HG03045 (cell line): ENCODE results near the gene TTC27.
A peak's percentile ranks its signal among the peaks of the same experiment; 100 is the strongest.

Experiments
- ATAC-seq: cut with Tn5 transposase; IDR thresholded peaks from one replicate; pipeline ENCODE4 v1.9.1; 2021; ENCODE audit warnings: mild to moderate bottlenecking, moderate library complexity; ENCODE audit not compliant: unreplicated experiment

The TTC27 gene

DNA sequence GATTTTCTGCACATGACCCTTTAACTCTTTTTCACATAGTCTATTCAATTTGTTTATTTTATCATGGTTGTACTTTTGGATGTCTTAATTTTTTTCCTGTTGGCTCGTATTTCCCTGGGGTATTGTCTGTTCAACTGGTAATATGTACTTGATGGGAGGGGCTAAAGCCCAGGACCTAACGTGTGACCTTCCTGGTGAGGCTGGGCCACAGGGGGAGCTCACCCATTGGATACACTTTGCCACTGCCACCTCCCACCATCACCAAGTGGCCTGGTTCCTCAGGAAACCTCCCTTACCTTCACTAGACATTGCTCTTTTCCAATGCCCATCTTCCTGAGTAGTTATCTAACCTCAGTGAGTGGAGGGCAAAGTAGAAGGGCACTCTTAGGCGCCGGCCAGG, 175.0 kb downstream of the TTC27 start:
- ATAC-seq = no peak

DNA sequence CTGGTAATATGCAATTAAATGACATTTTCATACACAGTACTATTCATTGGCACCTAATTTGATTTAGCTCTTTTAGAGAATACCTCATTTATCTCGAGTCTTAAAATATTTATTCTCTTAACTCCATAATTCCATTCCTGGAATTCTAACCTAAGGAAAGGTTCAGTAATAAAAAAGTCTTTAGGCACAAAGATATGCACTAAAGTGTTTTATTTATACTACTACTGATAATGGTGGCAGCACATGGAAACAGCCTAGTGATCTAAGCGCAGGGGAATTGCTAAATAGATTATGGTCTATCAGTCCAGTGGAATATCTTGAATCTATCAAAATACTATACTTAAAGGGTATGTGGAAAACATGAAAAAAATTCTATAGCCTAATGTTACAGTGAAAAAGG, 176.4 kb downstream of the TTC27 start:
- no peak for ATAC-seq

DNA sequence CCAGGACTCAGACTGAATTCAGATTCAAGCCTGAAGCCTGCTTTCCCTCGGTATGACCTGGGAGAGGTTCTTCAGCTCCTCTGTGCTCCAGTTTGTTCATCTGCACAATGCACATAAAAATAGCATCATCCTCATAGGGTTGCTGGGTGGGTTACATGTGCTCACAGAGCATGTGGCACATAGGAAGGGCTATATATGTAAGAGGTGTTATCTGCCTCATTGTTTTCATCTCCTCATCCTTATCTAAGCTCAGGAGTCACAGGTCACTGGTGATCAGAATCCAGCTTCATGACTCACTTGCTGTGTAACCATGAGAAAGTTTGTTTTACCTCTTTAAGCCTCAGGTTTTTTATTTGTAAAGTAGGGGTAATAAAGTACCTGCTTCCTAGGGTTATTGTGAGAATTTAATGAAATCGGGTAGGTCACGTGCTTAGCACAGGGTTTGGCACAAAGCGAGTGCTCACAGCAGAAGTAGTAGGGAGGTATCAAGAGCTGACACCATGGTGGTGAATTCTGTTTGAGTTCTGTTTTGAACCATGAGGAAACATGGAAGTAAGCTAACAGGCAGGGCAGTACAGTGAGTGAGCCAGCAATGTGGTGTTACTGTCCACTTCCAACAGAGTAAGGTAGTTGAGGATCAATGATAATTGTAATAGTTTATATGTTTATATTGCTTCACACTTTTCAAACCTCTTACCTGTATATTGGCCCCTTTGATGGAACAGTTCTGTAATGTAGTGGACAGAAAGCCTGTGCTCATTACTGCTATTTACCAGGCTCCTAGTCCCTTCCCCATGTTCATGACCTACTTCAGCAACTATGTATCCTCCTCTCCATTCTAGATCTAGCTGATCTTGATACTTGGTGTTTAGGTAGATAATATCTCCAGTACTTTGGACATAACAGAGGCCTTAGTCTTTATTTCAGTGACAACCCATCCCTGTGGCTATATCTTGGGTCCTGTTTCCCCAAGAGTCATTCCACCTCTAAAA, 177.6 kb downstream of the TTC27 start:
- no peak for ATAC-seq

DNA sequence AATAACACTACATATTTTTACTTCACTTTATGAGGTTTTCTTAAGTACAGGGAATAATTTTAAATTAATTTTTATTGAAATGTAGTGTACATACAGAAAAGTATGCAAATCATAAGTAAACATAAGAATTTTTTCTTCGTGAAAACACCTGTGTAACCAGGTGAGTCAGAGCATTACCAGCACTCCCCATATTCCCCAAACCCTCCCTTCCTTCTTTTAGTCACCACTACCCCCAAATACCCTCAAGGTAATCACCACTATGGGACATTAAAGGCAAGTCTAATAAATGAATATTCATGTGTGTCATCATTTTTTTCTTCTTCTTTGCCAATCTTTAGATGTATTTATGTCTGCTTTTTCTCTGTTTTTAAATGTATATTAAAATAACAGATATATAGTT, 179.0 kb downstream of the TTC27 start:
- no peak for ATAC-seq

DNA sequence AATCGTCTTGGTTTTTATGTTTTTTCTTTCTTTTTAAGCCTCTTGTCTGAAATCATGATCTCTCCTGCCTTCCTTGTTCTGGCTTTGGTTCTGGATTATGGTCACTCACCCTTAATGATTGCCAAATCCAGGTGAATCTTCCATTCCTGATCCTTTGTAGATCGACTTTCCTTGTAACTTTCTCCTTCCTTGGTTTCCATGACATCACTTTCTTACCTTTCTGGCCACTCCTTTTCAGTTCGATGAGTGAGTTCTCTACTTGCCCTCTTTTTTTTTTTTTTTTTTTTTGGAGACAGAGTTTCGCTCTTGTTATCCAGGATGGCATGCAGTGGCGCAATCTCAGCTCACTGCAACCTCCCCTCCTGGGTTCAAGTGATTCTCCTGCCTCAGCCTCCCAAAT, 179.8 kb downstream of the TTC27 start:
- no peak for ATAC-seq

DNA sequence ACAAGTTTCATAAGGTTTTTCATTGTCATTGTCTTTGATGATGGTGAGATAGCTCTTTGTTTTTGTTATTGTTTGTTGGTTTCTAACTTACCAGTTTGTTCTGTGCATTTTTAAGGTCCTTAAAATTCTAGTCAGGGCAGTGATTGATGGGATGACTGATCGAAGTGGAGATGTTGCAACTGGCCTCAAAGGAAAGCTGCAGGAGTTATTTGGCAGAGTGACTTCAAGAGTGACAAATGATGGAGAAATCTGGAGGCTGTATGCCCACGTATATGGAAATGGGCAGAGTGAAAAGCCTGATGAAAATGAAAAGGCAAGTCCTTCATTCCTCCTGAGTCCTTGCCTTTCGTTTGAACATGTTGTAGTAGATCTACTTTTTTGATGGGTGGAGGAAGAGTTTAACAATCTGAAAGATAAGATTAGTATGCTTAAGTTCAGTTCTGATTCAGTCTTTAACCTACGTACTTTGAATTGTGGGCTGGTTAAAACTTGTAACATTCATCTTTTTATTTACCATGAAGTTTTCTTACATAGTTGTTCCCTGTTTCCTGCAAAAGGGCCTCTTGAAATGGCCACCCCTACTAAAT, 183.2 kb downstream of the TTC27 start:
- no peak for ATAC-seq

DNA sequence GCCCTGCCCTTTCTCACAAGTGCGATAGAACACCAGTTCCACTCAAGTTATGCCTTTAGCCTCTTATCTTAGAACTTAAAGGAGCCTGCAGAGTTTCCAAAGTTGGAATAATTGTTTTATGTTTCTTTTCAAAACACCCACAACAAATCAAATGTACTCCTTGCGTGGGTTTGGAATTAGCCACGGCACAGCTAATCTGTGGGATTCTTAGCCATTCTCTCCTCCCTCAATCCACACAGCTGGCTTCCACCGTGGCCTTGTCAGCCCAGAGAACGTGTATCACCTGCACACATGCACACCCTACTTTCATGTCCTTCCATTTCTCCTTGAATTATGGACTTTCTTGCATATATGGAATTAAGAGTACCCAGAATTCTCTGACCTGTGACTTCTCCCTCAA, 183.8 kb downstream of the TTC27 start:
- ATAC-seq = no peak

DNA sequence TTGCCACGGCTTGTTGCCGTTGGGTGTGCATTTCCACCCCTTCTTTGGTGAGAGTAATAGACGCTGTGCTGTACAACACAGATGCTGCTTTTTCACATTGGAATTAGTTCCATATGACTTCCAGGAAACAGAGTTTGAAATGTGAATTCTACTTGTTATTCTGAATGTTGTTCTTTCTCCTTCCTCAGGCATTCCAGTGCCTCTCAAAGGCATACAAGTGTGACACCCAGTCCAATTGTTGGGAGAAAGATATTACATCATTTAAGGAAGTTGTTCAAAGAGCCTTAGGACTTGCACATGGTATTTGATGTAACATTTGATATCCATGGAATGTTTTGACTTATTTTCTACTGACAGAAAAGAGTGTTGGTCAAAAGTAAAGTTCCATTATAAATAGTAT, 184.5 kb downstream of the TTC27 start:
- no peak for ATAC-seq

DNA sequence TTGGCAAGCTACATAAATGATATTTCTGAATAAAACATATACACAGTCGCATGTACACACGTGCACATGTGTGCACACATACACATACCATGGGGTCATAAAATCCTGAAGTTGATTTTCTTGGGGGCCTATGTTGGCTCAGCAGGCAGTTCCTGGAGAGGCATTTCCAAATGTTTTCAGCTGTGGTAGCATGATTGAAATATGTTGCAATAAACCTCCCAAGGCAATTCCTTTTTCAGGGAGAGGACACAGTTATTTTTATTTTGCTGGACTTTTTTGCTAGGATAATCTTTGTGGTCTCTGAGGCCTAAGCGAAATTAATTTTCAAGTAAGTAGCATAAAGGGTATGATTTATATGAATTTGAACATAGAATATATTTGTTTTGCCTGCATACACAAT, 192.2 kb downstream of the TTC27 start:
- ATAC-seq = no peak

DNA sequence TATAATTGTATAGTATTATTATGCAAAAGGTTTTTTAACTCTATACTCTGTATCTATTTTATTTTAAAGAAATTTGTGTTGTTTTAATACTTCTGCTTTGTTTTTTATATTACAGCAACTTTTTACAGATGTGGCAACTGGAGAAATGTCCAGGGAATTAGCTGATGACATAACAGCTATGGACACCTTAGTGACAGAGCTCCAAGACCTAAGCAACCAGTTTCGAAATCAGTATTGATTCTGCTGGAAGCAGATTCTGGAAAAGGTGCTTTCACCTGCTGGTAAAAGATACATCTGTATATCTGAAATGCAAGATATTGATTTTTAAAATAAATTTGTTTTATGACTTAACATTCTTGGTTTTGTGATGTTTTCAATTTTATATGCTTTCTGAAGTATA, 192.9 kb downstream of the TTC27 start:
- no peak for ATAC-seq

DNA sequence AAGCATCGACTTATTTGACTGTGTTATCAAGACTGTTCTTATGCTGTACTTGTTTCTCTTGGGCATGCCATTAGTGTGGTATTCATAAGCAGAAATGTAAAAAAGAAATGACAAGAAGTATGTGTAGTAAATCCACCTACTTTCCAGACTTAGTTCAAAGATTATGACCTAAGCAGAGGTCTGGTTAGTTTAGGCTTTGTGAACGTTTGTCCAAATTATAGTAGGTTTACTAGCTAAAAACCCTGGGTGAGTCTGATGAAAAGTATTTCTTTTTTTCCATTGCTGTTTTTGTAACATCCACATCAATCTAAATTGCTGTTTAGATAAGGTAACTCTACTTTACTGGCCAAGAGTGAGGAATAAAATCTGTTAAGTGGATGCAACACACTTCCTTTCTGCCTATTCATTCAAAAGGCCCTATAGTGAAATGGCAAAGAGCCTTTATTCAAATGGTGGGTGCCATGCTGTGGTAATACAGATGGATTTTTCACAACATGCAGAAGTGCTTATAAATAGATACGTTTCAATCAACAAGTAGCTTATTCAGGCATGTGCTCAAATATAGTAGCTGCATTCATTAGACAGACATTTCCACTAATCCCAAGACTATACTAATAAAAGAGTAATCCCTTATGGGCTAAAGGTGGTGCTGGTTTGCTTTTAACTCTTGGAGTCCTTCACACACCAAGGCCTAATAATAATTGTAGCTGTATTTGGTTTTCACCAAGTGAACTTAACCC, 196.4 kb downstream of the TTC27 start:
- ATAC-seq = no peak

DNA sequence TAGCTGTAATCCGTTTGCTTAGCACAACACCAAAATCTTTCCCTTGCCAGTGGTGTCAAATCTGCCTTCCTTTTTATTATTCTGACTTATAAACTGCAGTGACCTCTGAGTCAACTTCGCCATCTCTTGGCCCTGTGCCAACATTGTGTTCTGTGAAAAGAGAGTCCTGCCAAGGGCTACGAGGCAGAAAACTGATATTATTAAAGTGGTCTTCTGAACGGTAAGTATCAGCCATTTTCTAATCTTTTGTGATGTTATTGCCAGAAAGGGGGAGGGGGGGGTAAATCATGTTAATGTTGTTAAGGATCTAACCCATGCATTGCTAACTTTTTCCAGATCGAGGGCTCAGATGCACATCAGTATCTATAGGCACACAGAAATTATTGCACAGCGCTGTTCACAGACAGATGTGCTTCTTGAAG, 197.5 kb downstream of the TTC27 start:
- ATAC-seq = no peak

DNA sequence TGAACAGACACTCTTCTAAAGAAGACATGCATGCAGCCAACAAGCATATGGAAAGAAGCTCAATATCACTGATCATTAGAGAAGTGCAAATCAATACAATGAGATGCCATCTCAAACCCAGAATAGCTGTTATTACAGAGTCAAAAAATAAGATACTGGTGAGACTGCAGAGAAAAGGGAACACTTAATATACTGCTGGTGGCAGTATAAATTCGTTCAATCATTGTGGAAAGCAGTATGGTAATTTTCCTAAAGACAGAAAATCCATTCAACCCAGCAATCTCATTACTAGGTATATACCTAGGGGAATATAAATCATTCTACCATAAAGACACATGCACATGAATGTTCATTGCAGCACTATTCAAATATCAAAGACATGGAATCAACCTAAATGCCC, 202.3 kb downstream of the TTC27 start:
- ATAC-seq = no peak

DNA sequence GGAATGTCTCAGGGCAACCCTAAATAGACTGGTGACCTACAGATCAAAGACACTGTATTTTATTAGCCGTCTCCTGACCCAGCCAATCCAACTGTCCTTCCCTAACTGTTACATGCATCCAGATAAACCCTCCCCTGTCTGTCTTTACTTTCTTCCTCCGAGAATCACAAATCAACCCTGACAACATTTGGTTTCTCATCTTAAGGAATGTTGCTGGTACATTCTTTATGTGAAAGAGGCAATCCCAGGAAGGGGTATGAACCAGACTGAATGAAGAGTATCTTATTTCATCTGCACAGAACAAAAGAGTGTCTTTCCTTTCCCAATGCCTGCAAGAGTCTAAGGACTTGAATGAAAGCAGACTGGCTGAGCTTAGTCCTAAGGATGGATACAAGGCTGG, 205.0 kb downstream of the TTC27 start:
- no peak for ATAC-seq

DNA sequence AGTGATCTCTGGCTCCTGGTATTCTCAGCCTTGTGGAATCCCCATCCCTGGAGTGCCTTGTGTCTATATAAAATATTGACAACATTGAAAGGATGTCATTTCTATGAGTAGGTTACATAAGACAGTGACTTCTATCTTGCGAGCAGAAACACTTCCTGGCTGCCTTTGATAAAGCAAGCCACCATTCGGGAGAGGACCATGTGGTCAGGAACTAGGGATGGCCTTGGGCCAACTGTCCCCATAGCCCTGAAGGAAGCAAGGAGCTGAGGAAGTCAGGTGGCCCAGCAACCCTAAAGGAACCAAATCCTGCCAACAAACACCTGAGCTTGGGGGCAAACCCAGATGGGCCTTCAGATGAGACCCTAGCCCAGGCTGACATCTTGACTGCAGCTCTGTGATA, 205.9 kb downstream of the TTC27 start:
- ATAC-seq = no peak

DNA sequence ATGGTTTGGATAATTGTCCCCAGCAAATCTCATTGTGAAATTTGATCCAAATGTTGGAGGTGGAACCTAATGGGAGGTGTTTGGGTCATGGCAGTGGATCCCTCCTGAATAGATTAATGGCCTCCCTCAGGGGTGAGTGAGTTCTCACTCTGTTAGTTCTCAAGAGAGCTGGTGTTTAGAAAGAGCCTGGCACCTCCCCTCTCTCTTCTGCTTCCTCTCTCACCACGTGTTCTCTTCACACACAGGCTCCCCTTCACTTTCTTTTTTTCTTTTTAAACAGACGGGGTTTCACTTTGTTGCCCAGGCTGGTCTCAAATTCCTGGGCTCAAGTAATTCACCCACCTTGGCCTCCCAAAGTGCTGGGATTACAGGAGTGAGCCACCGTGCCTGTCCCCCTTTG, 207.3 kb downstream of the TTC27 start:
- ATAC-seq = peak; percentile 60

DNA sequence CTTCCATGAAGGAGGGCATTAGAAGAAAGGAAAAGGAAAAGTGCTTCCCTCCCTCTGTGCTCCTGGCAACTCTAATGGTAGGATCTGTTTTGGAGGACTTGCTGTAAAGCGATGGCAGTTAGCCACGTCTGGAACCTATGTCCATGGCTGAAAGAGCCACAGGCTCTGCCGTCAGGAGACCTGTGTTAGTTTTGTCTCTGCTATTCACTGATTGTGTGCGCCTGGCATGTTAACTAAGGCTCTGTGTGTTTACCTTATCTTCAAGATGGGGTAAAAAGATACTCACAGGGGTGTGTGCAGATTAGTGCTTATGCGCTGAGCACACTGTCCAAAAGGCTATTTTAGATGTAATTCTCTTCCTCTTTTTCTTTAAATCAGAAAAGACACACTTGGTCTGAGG, 209.1 kb downstream of the TTC27 start:
- ATAC-seq = no peak

DNA sequence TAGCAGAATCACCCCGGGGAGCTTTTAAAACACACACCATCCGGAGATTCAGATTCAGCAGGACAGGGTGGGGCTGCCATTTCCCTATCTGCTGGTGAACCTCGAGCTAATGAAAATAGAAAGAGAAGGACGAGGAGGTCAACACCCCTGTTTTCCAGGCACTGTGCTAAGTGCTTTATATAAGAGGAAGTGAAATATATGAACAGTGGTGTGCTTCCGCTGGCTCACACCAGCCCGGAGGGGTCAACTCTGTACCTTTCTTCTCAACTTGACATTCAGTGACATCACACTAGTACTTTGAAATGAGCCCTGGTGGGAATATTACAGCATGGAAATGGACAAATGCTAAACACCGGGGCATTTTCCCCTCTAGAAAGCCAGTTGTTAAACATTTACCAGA, 210.6 kb downstream of the TTC27 start:
- no peak for ATAC-seq

DNA sequence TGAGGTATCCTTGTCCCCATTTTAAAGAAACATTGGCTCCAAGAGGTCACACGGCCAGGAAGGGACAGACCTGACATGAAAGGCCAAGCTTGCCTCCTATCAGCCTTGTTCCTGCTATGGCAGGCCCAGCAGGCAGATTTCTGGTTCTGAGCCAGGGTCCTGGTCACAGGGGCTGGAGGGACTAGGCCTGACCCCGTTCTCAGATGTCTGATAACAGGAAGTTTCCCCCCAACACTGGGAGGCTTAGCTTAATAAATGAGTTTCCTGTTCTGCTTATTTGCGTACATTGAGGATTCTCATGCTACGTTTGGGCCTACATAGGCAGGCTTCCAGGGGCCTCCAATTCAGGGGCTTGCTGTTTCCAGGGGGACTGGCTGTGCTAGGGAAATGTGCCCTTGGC, 211.1 kb downstream of the TTC27 start:
- ATAC-seq = no peak

DNA sequence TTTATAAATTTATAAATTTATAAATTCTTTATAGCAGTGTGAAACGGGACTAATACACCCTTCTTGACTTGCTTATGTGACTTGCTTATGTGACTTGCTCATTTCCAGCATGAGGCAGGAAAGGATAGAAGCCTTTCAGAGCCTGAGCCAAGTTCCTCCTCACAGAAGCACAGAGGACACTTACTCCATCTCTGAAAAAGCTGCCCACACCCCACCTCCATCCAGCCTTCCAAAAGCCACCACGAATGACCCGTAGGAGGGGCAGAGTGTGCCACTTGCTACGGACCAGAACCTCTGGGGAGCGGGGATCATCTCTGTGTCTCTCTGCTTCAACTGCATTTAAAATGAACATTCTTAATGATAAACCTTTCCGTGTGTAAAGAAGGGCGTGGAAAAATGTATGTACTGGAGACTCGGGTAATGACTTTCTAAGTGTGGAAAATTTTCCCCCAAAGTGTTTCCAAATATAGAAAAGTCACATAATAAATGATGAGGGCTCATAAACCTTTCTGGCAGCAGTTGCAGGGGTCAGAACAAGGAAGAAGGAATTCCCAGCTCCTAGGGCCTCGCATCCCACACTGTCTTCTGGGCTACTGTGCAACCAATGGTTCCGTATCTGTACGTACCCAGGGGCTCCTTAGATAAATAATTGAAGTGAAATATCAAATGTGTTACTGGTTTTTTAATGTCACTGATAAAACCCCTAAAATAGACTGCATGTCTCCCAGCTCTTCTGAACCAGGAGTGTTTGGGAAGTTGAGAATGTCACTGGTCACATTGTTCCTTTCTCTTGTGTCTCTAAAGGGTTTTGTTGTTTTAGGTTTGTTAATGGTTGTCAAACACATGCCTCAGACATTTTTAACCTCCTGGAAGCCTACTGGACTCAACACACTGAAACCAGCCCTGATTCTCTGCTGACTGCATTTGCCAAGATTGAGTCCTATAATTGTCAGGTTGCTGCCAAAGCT, 214.4 kb downstream of the TTC27 start:
- ATAC-seq = no peak

DNA sequence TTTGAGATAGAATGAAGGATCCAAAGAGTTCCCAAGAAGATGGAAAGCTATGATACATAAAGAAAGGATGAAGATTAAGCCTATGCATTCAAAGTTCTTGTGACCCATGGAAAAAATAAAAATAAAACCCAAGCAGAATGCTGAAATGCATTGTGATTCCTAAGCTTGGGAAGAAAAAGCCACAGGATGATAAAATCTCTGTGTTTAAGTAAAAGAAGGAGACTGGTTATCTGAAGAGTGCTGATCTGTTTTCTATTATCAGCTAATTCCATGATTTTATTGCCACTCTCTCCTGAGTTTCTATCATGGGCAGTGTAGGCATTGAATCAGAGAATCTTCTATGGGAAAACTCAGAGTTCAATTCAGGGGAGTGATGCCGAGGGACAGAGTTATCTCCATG, 215.8 kb downstream of the TTC27 start:
- no peak for ATAC-seq
